Activated T-cell treated with anti-CD3 and anti-CD28 coated beads for 48 hours (primary cell): ENCODE data around the gene ANKS1B.
"Not testable (repeated sequence)": the region's sequence is repeated elsewhere in the genome, so short reads cannot be mapped to it uniquely, and the experiment has no call there.

Experiments used
- DNase-seq: peaks from one replicate; pipeline ENCODE4 v3.0.0-alpha.2; 2020; ENCODE audit warnings: low read depth

ANKS1B gene

DNA sequence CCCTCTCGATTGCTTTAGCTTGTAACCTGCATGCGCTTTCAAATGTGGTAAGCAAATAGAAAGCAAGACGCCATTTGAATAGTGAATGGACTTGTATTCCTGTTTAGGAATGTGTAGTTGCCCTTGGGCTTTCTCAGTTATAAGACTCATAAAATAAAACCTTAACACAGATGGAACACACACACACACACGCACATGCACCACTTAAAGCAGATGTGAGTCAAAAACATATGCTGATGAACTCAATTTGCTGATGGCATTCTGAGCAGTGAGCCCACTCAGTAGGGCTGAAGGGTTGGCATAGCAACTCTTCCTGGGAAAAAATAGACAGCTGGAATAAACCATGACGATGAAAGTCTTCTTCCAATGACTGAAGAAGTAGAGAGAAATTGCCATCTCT is 979.1 kb downstream of the ANKS1B start:
- DNase-seq, result no peak

DNA sequence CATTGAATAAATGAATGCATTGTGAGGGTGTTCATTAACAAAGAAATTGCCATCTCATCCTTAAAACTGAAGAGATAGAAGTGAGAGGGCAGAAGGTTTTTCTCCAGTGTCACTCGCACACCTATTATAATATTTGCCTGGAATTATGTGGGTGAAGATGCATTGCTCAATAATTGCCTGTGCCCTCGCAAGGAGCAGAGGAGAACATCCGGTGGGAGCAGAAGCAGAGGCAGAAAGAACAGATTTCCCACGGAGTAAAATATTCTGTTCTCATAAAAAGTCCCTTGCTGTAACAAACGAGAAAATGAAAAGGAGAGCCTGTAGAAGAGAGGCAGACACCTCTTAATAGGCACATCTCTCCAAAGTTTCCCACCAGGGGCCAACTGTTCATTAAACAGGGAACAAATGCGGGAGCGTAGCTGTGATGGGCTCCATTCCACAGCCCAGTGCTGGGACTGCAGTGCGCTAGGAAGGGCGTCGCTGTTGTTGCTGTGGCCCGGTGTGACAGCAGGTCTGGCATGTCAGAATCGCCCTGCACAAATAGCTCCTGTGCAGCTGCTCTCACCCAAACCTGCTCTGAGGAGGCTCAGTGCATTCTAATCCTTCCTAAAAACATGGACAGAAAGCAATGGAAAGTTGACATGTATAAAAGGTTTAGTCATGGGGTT is 979.8 kb downstream of the ANKS1B start:
- no peak for DNase-seq

DNA sequence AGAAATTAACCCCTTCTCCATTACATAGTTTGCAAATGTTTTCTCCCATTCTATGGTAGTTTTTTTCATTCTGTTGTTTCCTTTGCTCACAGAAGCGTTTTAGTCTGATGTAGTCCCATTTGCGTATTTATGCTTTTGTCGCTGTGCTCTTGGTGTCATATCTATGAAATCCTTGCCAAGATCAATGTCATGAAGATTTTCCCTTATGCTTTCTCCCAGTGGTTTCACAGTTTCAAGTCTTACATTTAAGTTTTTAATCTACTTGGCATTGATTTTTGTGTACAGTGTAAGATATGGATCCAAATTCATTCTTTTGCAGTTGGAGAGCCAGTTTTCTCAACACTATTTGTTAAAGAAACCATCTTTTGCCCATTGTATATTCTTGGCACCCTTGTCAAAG is 982.0 kb downstream of the ANKS1B start:
- DNase-seq, result no peak

DNA sequence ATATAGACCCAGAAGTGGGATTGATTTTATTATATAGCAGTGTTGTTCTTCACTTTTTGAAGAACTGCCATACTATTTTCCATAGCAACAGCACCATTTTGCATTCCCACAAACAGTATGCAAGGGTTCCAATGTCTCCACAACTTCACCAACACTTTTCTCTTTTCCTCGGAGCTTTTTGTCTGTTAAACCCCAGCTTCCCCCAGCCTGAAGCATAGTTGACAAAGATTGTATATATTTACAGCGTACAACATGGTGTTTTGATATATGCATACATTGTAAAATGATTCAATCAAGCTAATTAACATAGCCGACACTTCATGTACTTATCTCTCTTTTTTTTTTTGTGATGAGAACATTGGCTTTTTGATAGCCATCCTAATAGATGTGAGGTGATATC is 982.6 kb downstream of the ANKS1B start:
- no peak for DNase-seq

DNA sequence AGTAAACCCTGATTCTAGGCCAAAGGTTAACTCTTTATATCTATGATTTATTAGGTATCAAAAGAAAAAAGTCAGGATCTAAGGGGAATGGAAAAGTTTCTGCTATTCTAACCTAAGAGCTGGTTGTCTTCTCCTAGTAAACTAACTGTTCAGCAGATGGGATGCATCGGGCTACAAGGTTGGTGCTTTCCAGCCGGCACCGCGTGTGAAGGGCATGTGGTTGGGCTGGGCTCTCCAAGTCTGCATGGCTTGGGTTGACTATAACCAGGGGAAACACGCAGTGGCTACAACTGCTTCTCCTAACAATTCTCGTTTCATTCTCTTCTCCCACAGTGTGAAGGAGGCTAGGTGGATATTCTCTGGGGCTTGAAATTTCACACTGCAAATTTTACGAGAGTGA is 985.2 kb downstream of the ANKS1B start:
- no peak for DNase-seq

DNA sequence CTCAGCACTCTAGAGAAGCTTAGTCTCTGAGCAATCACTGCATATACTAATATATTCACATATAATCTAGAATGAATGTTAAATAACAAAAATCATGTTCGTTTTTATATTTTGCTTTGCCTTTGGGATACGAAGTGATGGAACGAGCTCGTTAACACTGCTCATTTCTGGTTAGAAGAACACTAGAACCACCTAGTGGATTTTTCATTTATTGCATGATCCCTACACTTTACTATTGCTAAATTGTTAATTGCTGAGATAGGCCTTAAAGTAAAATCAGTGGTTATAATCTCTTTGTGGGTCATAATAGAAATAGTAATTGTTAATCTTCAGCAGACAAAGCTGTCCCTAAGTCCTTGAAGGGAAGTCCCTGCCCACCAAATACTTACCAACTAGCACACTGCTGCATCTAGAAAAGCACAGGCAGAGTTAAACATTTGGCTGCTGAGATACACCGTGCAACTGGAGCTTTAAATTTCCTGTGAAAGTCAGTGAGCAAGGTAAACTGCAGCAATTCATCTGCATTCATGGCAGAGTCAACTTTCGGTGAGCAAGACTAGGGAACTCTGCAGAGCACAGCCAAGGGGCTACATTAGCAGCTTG is 985.9 kb downstream of the ANKS1B start:
- DNase-seq, result no peak

DNA sequence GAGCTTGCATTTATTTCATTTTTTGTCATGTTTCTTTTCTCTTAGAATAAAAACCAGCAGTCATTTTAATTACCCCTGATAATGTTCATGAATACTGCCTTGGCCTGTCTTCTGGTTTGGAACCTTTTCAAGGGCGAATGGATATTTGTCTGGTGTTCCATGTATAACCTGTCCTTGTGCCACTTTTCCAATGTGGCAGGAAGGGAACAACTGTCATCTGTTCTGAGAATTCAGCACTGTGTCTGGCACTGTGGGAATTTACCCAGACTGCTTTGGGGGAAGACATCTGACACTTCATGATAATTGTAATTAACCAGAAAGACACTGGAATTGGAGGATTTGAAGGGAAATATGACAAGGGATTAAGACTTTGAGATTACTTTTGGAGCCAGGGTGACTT is 986.8 kb downstream of the ANKS1B start:
- no peak for DNase-seq

DNA sequence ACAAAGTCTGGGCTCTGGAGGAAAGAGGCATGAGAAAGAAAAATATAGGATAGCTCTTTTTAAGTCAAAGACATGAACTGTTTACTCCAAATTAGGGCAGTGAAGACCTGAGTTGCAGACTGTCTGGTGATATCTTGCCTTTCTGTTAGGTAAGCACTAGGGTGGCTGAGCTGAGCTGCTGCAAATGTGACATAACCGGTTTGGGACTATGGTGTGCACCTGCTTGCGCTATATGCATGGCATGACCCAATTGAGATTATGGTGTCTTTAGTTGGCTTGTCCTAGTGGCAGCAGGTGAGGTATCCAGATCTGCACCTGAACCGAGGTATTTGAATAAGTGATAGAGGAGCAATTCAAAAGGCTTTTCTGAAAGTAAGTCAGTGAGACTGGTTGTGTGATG is 994.1 kb downstream of the ANKS1B start:
- no peak for DNase-seq

DNA sequence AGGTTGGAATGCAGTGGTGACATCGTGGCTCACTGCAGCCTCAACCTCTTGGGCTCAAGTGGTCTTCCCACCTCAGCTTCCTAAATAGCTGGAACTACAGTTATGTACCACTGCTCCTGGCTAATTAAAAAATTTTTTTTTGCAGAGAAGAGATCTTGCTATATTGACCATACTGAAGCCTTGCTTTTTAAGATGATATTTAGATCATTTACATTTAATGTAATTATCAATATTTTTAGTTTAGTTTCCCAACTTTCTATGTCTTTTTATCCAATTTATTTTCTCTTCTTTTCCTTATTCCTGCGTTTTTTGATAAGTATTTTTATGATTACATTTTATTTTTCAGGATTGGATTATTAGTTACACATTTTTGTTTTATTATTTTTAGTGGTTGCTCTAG is 999.6 kb downstream of the ANKS1B start:
- no peak for DNase-seq

DNA sequence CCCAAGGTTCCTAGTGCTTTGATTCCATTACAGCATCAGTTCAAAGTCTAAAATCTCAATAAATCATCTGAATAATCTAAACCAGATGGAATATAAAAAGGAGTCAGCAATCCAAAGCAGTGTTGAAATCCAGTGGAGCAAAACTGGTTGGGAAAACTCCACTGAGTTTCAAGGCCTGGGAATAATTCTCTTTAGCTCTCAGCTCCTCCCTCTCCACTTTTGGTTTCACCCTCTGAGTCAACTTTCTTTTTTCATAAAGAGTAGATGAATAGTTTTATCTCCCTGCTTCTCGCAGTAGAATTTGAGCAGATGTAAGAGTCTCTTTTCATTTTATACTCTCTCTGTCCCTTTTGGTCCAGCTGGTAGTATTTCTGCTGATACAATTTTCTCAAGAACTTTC is 1001.1 kb downstream of the ANKS1B start:
- no peak for DNase-seq

DNA sequence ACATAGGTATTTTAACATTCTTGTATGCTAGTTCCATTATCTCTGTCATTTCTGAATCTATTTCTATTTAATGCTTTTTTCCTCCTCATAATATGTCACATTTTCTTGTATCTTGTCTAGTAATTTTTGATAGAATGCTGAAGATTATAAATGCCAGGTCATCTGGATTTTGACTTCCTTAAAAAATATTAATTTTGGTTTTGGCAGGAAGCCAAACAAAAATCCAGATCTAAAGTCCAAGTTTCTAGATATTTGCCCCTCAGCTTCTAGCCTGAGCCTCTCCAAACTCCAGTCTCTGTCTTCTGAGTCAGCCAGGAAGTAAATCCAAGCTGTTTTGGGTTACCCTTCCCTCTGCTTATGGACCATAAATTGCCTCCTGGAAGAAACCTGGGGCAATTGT is 1004.2 kb downstream of the ANKS1B start:
- no peak for DNase-seq

DNA sequence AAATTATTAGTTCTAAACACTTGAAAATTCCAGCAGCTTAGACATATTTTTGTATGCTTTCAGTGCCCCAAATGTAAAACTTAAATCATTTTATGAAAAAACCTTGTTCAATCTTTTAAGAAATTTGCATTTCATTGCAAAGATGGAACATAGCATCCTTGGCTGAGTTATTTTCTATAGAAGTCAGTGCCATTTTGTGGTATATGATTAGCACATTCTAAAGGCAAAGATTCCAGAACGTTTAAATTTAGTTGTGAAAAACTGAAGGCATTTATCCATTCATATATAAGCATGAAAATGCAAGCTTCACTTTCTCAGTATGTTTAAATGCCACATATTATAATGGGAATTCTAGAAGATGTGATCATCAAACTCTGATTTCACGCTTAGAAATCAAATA is 1007.5 kb downstream of the ANKS1B start:
- no peak for DNase-seq

DNA sequence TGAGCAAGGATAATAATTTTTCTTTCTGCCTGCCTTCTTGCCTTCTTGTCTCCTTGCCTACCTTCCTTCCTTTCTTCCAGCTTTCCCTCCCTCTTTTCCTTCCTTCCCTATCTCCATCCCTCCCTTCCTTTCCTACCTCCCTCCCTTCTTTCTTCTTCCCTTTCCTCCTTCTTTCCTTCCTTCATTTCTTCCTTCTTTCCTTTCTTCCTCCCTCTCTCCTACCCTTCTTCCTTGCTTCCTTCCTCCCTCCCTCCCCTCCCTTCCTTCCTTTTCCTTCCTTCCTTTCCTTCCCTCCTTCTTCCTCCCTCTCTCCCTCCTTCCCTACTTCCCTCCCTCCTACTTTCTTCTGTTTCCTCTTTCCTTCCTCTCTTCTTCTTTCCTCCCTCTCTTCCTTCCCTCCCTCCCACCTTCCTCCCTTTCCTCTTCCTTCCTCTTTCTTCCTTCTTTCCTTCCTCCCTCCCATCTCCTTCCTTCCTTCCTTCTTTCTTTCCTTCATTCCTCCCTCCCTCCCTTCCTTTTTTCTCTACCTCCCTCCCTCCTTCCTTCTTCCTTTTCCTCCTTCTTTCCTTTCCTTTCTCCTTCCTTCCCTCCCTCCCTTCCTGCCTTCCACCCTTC is 1009.9 kb downstream of the ANKS1B start:
- no peak for DNase-seq

DNA sequence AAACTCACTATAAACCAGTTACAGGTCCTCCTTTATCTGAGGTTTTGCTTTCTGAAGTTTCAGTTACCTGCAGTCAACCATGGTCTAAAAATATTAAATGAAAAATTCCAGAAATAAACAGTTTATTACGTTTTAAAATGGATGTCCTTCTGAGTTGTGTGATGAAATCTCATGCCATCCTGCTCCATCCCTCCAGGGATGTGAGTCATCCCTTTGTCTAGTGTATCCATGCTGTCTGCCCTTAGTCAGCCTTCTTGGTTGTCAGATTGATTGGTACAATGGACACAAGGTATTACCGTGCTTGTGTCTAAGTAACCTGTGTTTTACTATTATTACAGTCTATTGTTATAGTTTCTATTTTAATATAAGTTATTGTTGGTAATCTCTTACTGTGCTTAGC is 1011.3 kb downstream of the ANKS1B start:
- DNase-seq, result no peak

DNA sequence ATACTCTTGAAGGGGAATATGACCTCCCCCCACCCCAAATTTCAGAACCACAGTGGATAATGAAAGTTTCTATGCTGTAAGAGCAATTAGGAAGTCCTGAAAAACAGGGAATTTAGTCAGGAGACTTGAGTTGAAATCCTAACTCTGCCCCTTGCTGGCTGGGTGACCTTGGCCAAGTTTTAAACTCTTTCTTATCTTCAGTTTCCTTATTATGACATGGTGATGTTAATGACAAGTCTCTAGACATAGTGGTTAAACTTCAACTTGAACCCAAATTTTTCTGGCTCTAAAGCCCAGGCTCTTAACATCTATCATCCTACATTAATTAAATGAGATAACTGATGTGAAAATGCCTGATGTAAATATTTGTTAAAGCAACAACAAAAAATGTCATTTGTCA is 1013.8 kb downstream of the ANKS1B start:
- DNase-seq, result no peak

DNA sequence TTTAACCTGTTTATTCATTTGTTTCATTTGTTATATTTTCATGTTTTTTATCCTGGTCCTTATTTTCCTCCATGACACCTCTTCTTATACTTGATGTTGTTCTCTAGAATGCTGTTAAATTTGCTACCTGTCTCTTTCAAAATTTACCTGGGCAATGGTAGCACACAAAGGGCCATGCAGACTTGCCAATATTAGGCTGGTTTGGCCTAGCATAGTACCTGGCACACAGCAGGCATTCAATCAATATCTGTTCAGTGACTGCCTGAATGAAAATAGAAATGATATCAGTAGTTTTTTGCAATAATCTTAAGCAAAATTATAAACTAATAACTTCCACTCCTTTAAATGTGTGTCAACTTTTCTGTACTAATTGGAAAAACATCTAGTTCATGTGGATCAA is 1014.5 kb downstream of the ANKS1B start:
- DNase-seq, result no peak

DNA sequence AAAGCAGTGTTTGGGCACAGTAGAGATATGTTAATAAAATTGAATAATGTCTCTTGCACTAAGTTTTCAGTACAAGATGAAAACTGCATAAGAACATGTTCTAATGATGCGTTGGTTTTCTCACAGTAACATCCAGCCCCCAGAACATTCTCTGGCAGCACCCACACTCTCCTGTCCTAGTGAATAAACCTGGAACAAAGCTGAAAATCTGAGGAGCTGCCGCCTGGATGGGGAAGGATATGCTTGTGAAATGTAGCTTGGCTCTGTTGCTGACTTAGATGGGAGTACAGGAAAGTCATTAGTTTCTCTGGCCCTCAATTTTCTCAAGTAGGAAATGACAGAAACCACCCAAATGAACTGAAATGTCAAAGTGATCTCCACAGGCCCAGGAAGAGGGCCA is 1015.8 kb downstream of the ANKS1B start:
- DNase-seq, result no peak

DNA sequence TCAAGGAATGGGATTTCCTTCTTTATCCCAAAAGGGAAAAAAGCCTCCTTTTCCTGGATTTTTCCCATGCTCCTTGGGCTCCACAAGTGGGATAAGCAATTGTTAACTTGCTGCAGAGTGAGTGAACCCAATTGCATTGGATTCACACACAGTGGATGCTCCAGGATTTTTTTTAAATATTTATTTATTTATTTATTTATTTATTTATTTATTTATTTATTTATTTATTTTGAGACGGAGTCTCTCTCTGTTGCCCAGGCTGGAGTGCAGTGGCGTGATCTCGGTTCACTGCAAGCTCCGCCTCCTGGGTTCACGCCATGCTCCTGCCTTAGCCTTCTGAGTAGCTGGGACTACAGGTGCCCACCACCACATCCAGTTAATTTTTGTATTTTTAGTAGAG is 1027.6 kb downstream of the ANKS1B start:
- DNase-seq, result not testable (repeated sequence)

DNA sequence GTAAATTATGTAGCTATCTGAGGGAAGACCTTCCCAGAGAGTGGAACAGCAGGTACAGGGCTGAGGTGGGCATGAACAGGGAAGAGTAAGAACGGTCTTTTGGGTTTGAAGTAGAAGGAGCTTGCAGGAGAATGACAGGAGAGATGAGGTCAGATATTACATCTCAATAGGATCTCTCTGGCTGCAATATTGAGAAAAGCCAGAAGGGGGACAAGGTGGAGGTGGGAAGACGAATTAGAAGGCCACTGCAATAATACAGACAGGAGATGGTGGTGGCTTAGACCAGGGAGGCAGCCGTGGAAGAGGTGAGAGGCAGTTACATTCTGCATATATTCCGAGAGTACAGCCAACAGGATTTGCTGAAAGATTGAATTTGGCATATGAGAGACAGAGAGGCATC is 1029.5 kb downstream of the ANKS1B start:
- DNase-seq, result no peak

DNA sequence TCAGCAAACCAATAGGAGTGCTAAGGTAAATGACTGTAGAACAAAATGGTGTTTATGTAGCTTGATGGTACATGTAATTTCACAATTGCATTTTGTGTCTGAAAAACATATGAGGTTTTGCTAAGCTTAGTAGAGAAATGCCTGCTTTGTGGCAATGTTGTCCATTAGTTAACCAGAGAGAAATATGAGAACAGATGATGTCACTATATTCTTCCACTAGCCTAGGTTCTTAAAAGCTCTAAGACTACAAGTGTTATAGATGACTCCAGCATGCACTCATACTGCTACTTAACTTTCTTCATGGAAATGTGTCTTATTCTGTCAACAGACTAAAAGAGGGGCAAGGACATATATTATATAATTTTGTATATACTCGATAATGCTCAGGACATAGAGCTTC is 1030.2 kb downstream of the ANKS1B start:
- DNase-seq, result no peak

DNA sequence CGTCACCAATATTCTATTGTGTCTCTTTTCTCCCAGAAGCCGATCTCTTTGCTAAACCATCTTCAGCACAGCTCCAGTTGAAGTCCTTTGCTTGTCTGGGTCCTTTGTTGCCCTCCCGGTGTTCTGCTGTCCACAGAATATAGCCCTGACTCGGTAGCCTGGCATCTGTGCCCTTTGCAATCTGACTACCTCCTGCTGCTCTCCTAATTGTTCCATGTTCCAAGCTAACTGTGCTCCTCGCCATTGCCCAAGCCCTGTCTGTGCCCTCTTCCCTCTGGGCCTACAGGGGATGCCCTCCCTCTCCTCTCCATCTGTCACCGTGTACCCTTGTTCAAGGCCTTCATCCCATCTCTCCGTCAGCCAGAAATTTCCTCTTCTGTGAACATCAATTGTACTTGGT is 1033.3 kb downstream of the ANKS1B start:
- DNase-seq, result no peak

DNA sequence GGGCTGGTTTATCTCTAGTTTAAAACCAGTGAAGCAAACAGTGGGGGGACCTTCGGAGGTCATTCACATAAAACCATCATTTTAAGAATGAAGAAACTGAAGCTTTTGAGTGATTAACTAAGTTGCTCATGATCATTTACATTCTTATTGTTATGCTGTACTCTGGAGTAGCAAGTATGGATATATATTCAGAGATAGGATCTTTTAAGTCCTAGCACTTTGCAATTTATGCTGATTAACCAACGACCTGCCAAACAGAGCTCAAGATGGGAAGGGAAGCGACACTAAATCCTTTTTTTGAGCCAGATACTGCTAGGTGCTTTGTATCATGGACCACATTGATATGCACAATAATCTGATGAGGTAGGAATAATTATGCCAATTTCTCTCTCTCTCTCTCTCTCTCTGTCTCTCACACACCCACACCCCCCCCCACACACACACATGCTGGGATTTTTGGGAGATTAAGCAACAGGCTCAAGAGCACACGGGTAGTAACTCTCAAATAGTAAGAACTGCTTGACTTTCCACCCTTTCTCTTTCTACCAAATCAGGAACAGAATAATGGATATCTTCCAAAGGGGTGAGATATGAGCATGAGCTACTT is 1036.3 kb downstream of the ANKS1B start:
- DNase-seq, result no peak

DNA sequence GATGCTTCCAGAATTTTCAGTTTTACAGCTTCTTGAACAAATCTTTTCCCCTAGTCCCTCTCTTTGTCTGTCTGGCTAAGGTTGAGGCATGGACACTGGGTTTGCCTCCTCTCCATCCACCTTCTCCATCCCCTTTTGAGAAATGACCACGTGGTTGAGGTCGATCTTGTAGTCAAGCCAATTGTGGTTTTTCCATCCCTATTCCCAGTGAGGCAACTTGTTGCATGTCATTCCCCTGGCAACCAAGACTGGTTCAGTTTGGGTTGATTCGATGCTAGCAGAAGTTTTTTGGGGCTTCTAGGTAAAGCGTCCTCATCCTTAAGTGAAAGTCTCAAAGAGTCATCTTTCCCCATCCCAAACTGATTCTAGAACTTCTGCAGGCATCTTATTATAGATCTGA is 1038.9 kb downstream of the ANKS1B start:
- no peak for DNase-seq

DNA sequence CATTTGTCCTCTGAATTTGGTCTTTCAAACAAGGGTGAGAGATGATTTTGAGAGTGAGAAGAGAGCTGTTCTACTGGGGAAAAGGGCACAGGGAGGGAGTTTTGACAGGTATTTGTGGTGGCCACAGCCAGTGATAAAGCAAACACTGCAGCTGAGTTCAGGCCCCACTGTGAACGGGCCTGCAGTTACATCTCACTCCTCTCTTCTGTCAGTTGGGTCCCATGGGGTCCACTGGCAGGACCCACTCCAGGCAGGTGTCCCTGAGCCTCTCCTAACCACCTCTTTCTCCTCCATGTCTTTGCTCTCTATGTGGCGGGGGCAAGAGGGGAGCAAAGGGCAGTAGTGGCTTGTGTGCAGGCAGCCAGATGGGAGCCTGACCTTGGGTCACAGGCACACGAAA is 1044.8 kb downstream of the ANKS1B start:
- no peak for DNase-seq
